ENCODE measurements around the gene TMEM150B. TPM values are rescaled to one million over a fixed set of nuclear protein-coding genes. Genes with fewer than 3 reads are reported as not detected.

TMEM150B gene
- total and polyA plus RNA-seq, 2 of the 4 experiments (the other 2 are of a cell fraction) = not detected

- Histone ChIP-seq H3K23ac (ENCODE audit: low read depth, low read length) (no peak overlapping the region), H2BK15ac (ENCODE audit: low read depth, low read length) (no peak overlapping the region), H4K20me1 (ENCODE audit: insufficient read depth, low read length) (peaks cover 7% of the 10 kb centered on the region; the same call in 1 of the 2 replicates), H3K4me1 (ENCODE audit: control insufficient read depth, insufficient read depth, low read length) (no peaks in the 10 kb centered on the region), H2BK20ac (ENCODE audit: low read depth, low read length) (no peak overlapping the region), H3K9me1 (ENCODE audit: insufficient read depth, low read length) (peaks cover 9% of the 10 kb centered on the region; the same call in 1 of the 2 replicates), H3K14ac (replicated peaks; ENCODE audit: low read depth, low read length) (no peak overlapping the region), H2AFZ (replicated peaks; ENCODE audit: low read length, poor library complexity) (no peak overlapping the region), H2BK120ac (ENCODE audit: low read depth, low read length) (no peak overlapping the region), H4K91ac (ENCODE audit: insufficient read depth, low read depth, low read length) (no peak overlapping the region), H3K27ac (ENCODE audit: insufficient read depth, low read length) (no peak overlapping the region), H4K8ac (ENCODE audit: low read depth in 2 of 2, low read length in 2 of 2) (no peak overlapping the region), H3K56ac (ENCODE audit: extremely low read depth, insufficient read depth, low read length) (no peak overlapping the region), H3K18ac (ENCODE audit: low read depth, low read length) (no peak overlapping the region), H2BK5ac (ENCODE audit: low read depth, low read length, poor library complexity, severe bottlenecking) (no peak overlapping the region), H3K36me3 (ENCODE audit: control insufficient read depth, insufficient read depth, low read length) (peaks cover 12% of the 10 kb centered on the region), H2AK5ac (ENCODE audit: low read depth, low read length) (no peak overlapping the region), H2AK9ac (replicated peaks; ENCODE audit: low read depth, low read length, poor library complexity) (no peak overlapping the region), H3K4me2 (ENCODE audit: low read depth, low read length) (no peak overlapping the region), H3K27me3 (ENCODE audit: control insufficient read depth, insufficient read depth, low read length) (no peaks in the 10 kb centered on the region), H3K9ac (ENCODE audit: low read depth, low read length) (no peak overlapping the region), H3K4me3 (ENCODE audit: insufficient read depth, low read depth, low read length) (no peak overlapping the region), H3K79me1 (ENCODE audit: low read depth in 1 of 2, low read length in 2 of 2) (peaks cover 5 to 30% of the 10 kb centered on the region in 2 experiments), H3K9me3 (ENCODE audit: control insufficient read depth, insufficient read depth, low read length) (no peaks in the 10 kb centered on the region), H4K5ac (ENCODE audit: low read depth, low read length) (no peak overlapping the region), H3K4ac (ENCODE audit: low read depth, low read length) (no peak overlapping the region)
- intact Hi-C loops (cut with micrococcal nuclease) (no loop called here), dilution Hi-C loops (cut with HindIII; ENCODE audit: low sequenced_read_pairs, unreplicated experiment) (no loop called here), in situ Hi-C loops (cut with MboI; ENCODE audit: low sequenced_read_pairs) (no loop called here)
- no peak for DNase-seq
- no peak for TF ChIP-seq MAZ (IDR thresholded peaks at IDR 0.05; ENCODE audit: borderline replicate concordance, low read depth, low read length)
- no peak for TF ChIP-seq BHLHE40 (IDR thresholded peaks at IDR 0.05; ENCODE audit: low read depth, low read length)
- no peak for TF ChIP-seq MXI1 (IDR thresholded peaks at IDR 0.05; ENCODE audit: borderline replicate concordance, low read depth, low read length)
- no peak for TF ChIP-seq FOS (IDR thresholded peaks at IDR 0.05; ENCODE audit: low read depth, low read length)
- TF ChIP-seq CHD1 (IDR thresholded peaks at IDR 0.05; ENCODE audit: low read depth, low read length) = no peak
- TF ChIP-seq CEBPB (IDR thresholded peaks at IDR 0.05; ENCODE audit: low read depth, low read length) = no peak
- TF ChIP-seq MAFK (IDR thresholded peaks at IDR 0.05; ENCODE audit: low read depth, low read length) = no peak
- no peak for TF ChIP-seq SMC3 (IDR thresholded peaks at IDR 0.05; ENCODE audit: low read depth, low read length)
- TF ChIP-seq USF2 (IDR thresholded peaks at IDR 0.05; ENCODE audit: low read depth, low read length) = no peak
- no TSS peak for BruUV-seq (replicated peaks)
- POLR2A ChIA-PET (ENCODE audit: unreplicated experiment) = no interaction called here
- 100% methylated on average over 1 of the region's 4 CpGs; no CpG with 5 or more reads in 1 of the 2 experiments for WGBS, 2 experiments (ENCODE audit: extremely low coverage in 2 of 2, insufficient read length in 1 of 2)
- CTCF ChIA-PET = no interaction called here
- ATAC-seq (ENCODE audit: low read depth) = no peak
These were observed 58.3 kb downstream of the TMEM150B start for GRCh38 chr19:55266840-55267239.

All from IMR-90 (cell line).